GM12874 (cell line): ENCODE results near the gene USP26.

ENCODE experiments used
- TF ChIP-seq, protein P1 (sequence below): IDR thresholded peaks from 2 replicates; pipeline ENCODE4 v1.5.1; 2011; ENCODE audit warnings: low read depth, mild to moderate bottlenecking, control low read depth, low read length, moderate library complexity; ENCODE audit not compliant: insufficient read depth

USP26 gene

DNA sequence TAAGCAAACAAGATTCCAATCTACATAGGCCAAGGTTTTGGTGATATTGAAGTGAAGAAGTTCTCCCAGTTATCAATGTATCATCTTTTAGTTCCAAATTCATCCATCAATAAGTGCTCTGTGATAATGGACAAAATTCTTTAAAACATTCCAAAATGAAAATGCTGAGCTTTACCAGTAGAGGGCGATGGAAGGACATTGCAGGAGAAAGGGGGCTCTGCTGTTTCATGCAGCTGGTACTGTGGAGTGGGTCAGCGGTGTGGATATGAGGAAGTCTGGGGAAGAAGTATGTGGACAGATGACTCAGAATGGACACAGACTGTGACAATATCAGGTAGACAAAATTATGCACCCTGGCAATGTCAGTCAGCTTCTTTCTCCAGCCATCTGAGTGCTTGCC, 91.9 kb downstream of the USP26 start:
- TF ChIP-seq, protein P1, sequence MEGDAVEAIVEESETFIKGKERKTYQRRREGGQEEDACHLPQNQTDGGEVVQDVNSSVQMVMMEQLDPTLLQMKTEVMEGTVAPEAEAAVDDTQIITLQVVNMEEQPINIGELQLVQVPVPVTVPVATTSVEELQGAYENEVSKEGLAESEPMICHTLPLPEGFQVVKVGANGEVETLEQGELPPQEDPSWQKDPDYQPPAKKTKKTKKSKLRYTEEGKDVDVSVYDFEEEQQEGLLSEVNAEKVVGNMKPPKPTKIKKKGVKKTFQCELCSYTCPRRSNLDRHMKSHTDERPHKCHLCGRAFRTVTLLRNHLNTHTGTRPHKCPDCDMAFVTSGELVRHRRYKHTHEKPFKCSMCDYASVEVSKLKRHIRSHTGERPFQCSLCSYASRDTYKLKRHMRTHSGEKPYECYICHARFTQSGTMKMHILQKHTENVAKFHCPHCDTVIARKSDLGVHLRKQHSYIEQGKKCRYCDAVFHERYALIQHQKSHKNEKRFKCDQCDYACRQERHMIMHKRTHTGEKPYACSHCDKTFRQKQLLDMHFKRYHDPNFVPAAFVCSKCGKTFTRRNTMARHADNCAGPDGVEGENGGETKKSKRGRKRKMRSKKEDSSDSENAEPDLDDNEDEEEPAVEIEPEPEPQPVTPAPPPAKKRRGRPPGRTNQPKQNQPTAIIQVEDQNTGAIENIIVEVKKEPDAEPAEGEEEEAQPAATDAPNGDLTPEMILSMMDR: peak; percentile 54

DNA sequence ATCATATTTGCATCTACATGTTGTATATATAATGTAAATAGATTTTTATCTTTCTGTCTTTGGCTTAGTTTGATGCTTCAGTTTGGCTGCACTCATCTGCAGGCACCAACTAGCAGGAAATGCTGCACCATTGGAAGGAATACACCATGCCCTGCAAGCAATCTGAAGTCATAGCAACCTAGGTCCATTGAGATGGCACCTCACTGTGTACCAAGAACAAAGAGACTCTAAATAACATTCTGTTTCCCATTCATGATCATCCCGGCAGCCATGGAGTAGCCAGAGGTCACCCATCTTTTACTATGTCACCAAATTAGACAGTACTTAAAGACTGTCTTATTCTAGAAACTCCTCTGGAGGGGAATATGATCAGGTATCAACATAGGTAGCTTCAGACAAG, 97.7 kb downstream of the USP26 start:
- TF ChIP-seq, protein P1: no peak

DNA sequence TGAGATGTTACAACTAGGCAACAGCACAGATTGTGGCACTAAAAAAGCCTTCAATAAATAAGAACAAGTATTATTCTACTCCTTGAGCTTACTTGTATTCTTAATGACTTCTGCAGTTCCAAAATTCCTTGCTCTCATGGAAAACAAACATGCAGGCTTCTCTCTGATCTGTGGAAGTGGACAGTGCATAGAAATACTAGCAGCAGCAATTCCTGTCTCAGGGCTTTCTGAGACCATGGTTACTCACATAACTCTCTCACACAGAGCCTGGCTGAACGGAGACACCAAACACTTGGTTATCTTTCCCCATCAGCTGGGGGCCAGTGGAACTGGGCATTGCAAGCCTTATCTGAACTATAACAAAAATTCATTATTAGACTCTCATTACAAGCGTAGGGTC, 106.1 kb downstream of the USP26 start:
- TF ChIP-seq, protein P1: no peak

DNA sequence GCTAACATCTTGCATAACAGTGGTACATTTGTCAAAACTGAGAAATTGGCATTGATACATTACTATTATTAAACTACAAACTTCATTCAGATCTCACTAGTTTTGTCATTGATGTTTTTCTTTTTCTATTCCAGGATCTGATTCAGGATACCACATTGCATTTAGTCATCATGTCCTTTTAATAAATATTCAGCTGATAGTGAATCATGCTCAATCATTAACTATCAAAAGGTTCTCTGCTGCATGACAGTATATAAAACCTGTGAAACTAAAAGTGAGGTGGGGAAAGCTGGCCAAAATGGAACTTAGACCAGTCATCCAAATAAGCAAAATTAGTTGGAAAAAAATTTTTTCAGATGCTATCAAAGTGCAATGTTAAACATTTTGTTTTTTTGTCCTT, 110.4 kb downstream of the USP26 start:
- TF ChIP-seq, protein P1: no peak

DNA sequence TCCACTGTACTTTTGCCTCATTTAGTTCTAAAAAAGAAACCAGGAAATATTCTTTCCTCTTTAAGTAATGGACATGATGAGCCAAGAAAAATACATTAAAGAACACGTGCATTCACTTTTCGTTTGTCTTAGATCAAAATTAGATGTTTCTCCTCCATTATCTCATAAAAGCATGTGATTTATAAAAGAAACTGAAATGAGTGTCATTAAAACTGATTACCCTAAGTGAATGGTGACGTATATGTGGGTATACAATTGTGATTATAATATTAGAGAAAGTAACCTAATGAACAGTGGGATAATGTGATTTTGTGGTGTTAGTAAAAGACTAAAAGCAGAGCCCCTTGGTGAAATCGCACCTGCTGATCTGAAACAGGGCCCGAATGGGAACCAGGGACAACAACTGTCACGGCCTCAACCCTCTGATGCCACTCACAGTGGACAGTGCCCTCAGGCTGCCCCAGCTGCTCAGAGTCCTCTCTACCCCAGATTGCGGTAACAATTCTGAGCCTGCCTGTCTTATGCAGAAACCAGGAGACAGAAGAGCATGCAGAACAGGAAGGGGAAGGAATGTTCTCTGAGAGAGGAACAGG, 112.8 kb downstream of the USP26 start:
- TF ChIP-seq, protein P1: no peak

DNA sequence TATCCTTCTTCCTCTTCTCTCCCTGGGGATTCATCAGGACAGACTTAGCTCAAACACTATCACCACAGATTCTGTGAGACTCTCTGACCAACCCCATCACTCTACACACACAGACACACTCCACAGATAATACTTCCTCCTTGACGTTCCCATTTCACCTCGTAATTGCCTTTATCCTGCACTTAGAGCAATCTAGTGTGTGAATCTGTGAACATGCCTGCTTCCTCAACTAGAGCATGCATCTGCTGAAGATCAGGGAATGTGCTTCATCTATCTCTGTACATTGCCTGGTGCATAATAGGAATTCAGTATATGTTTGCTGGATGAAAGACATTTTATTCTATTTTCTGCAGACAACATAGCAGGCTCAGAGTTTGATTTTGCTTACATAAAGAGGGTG, 113.4 kb downstream of the USP26 start:
- TF ChIP-seq, protein P1: no peak
